ENCODE results near the gene SHMT1. TPM values are rescaled to one million over a fixed set of nuclear protein-coding genes. Genes with fewer than 3 reads are reported as not detected.

SHMT1 gene
- total RNA-seq, 4 donors from 2014 or later = 59.9 to 117 (median 82.7) TPM

DNA sequence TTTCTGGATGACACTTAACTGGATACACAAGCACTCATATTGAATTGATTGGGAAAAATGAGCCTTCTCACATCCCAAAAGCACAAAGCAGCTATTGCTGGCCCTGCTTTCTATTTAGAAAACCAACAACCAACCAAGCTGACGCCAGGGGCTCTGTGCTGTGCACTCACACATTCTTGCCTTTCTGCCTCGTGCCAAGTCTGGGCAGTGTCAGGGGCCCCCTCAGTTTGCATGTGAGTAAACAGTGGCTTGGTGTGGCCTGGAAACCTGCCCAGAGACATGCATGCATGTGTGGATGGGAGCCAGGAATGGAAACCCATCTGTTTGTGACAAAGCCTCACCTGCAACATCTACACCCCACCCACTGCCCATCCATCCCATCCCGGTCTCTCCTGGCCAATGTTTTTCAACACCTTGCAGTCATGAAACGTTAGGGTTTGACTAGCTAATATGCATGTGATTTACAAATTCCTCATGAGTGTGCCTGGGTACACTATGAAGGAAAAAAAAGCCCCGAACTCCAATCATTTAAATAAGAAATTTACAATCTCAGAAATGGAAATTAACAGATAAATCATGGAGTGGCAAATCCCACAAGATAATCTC lies 82.5 kb downstream of the SHMT1 start:
- Histone ChIP-seq H3K36me3 (peaks cover 42 to 43% of the 10 kb centered on the region in 2 donors), H3K4me1 (peaks cover 10 to 12% of the 10 kb centered on the region in 2 donors), H3K9me3 (no peaks in the 10 kb centered on the region), H3K4me3 (replicated peaks in 1 of 3) (no peak overlapping the region), H3K27ac (peak overlapping the region; percentile 65 to 73 (median 65)), H3K27me3 (no peaks in the 10 kb centered on the region)
- TF ChIP-seq, protein P1, sequence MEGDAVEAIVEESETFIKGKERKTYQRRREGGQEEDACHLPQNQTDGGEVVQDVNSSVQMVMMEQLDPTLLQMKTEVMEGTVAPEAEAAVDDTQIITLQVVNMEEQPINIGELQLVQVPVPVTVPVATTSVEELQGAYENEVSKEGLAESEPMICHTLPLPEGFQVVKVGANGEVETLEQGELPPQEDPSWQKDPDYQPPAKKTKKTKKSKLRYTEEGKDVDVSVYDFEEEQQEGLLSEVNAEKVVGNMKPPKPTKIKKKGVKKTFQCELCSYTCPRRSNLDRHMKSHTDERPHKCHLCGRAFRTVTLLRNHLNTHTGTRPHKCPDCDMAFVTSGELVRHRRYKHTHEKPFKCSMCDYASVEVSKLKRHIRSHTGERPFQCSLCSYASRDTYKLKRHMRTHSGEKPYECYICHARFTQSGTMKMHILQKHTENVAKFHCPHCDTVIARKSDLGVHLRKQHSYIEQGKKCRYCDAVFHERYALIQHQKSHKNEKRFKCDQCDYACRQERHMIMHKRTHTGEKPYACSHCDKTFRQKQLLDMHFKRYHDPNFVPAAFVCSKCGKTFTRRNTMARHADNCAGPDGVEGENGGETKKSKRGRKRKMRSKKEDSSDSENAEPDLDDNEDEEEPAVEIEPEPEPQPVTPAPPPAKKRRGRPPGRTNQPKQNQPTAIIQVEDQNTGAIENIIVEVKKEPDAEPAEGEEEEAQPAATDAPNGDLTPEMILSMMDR (IDR thresholded peaks at IDR 0.05) = no peak
- TF ChIP-seq POLR2A (IDR thresholded peaks at IDR 0.05) = no peak
- intact Hi-C loops (cut with DNase I) = no loop called here
- 65 to 73% methylated on average over 5 of the region's 5 CpGs for WGBS, 2 donors
- peak; percentile 19 to 20 for DNase-seq

- H3K27me3 ChIP-seq = no peaks in the 10 kb centered on the region
- DNase-seq = peak; percentile 94
- intact Hi-C loops (cut with DNase I) = no loop called here
- H3K4me3 ChIP-seq (replicated peaks in 1 of 3) = no peak overlapping the region
- TF ChIP-seq POLR2A (IDR thresholded peaks at IDR 0.05) = no peak
- TF ChIP-seq, protein P1 (IDR thresholded peaks at IDR 0.05) = peak in 4 of 6 experiments; percentile 39 to 55 (median 44)
- H3K9me3 ChIP-seq = no peaks in the 10 kb centered on the region
- 44 to 73% methylated on average over 2 to 3 of the region's 4 CpGs for WGBS, 2 donors
- H3K4me1 ChIP-seq = peaks cover 10 to 12% of the 10 kb centered on the region in 2 donors
- peak overlapping the region; percentile 65 to 73 (median 65) for H3K27ac ChIP-seq
- H3K36me3 ChIP-seq = peaks cover 37 to 40% of the 10 kb centered on the region in 2 donors
Measured at GRCh38 chr17:18280249-18280648, 83.1 kb downstream of the SHMT1 start.

DNA sequence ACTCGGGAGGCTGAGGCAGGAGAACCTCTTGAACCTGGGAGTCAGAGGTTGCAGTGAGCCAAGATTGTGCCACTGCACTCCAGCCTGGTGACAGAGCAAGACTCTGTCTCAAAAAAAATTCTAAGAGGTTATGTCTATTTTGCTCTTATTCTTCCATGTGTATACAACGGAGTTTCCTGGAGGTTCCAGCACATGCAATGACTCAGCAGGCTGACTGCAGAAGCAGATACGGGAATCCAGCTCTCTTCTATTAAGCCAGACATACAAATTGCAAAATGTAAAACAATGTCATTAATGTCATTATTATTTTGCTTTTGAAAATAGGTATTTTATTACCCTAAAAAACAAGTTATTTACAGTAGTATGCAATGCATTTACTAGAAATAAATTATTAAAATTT lies 84.5 kb downstream of the SHMT1 start:
- 84 to 93% methylated on average over 3 of the region's 3 CpGs for WGBS, 2 donors
- Histone ChIP-seq H3K4me1 (peaks cover 10 to 12% of the 10 kb centered on the region in 2 donors), H3K27me3 (no peaks in the 10 kb centered on the region), H3K36me3 (peaks cover 39 to 41% of the 10 kb centered on the region in 2 donors), H3K27ac (no peak overlapping the region), H3K4me3 (replicated peaks in 1 of 3) (no peak overlapping the region), H3K9me3 (no peaks in the 10 kb centered on the region)
- no peak for DNase-seq
- TF ChIP-seq, protein P1 (IDR thresholded peaks at IDR 0.05) = no peak
- TF ChIP-seq POLR2A (IDR thresholded peaks at IDR 0.05) = no peak
- intact Hi-C loops (cut with DNase I) = no loop called here

Small RNAs within 50 kb of the gene (microRNA-seq; reads per million reads assigned to microRNA genes)
- gene MIR6778 = not detected

Small RNAs within 50 kb of the gene (small RNA-seq; reads per million reads assigned to genes)
- not detected for gene AL353997.5

Other genes starting within 250 kb of the SHMT1 start
- 100 to 1,000 TPM; 123 to 169 (median 159) TPM for gene ALKBH5, start 179.7 kb downstream of the SHMT1 start, total RNA-seq
- gene LLGL1, start 137.9 kb downstream of the SHMT1 start, total RNA-seq = 10 to 100 TPM; 14.5 to 19.4 (median 17.5) TPM
- gene FLII, start 104.8 kb downstream of the SHMT1 start, total RNA-seq = 100 to 1,000 TPM; 231 to 259 (median 241) TPM
- 10 to 100 TPM; 25.7 to 47.0 (median 34.9) TPM for gene MIEF2, start 102.9 kb downstream of the SHMT1 start, total RNA-seq
- gene TOP3A, start 48.6 kb downstream of the SHMT1 start, total RNA-seq = 10 to 100 TPM; 31.3 to 34.5 (median 32.5) TPM
- gene SMCR8, start 48.3 kb downstream of the SHMT1 start, total RNA-seq = 10 to 100 TPM; 16.7 to 28.3 (median 19.6) TPM
- 1 to 10 TPM in 1 of 4 donors, under 1 TPM in 2, not detected in 1; 0.40 to 1.4 (median 0.89) TPM for gene EVPLL, start 14.2 kb upstream of the SHMT1 start, total RNA-seq
- not detected for gene LGALS9C, start 113.2 kb upstream of the SHMT1 start, total RNA-seq

Data from thyroid gland (tissue), 4 donors.